HG03066 (cell line): ENCODE measurements around the gene ATXN10.

ENCODE experiments used
- ATAC-seq: cut with Tn5 transposase; IDR thresholded peaks from one replicate; pipeline ENCODE4 v1.9.1; 2021; ENCODE audit warnings: low read depth; ENCODE audit not compliant: unreplicated experiment

ATXN10 gene

DNA sequence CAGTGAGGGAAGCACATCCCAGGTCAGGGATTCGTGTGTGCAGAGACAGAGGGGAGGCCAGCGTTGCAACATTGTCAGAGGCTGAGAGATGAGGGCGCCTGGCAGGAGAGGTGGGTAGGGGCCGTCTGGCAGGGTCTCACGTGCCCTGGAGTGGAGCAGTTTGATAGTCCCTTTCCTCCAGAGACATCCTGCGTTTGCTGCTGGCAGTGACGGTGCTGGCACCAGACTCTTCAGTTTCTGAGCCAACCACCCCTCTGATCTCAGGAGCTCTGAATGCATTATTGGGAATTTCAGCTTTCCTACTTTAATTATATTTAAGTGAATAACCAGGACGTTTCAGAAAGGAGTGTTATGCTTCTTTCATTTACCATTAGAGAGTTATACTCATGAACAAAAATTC lies 168.8 kb downstream of the ATXN10 start:
- ATAC-seq: no peak

DNA sequence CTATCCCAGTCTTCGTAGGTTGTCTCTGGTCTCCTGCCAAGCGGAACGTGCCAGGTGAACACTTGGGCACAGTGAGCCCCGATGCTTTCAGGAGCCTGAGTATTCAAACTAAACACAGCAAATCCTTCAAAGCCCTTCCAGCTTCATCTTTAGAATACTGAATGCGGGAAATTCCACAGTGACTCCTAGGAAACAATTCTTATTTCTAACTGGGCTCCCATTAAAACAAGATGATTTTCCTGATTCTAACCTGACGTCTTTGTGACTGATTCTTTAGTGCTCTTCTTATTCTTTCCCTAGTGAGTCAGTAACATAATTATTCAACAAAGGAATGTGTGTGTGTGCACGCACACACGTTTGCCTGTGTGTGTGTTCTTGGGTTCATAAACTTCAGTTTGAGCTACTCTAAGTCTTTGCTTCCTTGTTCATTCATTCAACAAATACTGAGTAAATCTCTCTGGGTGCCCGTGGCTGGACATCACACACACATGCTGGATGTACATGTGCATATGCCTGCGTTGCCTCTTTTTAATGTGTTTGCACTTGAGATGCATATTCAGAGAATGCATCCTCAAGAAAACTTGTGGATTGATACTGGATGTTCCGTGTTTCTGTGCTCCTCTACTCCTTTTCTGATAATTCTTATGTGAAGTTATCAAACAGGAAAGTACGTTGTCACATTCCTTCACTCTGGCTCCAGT lies 170.8 kb downstream of the ATXN10 start:
- ATAC-seq: no peak

DNA sequence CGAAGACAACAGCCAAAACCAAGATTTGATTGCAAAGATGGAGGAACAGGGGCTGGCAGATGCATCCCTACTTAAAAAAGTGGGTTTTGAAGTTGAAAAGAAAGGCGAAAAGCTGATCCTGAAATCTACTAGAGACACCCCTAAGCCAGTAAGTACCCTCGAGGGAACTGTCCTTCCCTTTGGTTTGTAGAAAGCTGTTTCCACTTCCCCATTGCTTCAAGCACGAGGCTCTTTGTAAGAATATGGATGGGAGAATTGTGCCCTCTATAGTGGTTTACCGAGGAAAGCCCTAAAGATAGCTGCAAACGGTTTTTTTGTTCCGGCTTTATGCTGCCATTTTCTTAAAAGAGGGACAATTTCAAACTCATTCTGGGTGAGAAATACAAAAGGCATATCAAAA lies 171.4 kb downstream of the ATXN10 start:
- no peak for ATAC-seq

DNA sequence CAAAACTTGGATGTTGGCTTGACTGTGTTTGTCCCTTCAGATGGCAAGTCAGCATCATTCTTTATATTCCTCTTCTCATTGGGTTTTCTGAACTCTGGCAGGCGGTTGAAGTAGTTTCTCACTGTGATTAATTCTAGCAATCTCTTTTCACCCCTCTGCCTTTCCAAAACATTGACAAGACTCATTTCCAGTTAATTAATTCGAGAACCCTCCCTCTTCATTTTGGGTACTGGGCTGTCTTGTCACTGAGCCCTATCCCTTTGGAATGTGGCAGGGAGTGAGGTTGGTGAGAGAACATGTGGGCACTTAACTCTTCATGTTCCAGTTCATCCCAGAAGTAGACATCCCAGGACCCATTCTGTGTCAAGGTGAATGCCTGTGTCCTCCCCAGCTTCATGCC lies 172.4 kb downstream of the ATXN10 start:
- no peak for ATAC-seq

DNA sequence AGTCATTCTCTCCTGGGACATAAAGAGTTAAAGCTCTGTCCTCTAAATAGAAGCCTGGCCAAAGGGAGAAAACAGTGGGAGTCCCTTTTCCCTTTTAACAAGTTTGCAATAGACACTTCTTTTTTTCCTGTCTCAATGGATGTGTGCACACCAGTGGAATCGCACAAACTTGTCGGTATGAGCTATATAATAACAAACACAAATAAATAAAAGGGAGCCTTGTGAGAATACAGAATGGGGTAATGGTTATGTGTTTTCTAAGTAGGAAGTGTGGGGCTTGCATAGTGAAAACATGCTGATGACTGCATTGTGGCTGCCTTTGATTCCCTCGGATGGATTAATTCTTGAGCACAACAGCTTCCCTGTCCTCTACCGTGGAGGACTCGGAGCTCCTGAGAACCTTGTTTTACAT lies 173.4 kb downstream of the ATXN10 start:
- no peak for ATAC-seq

DNA sequence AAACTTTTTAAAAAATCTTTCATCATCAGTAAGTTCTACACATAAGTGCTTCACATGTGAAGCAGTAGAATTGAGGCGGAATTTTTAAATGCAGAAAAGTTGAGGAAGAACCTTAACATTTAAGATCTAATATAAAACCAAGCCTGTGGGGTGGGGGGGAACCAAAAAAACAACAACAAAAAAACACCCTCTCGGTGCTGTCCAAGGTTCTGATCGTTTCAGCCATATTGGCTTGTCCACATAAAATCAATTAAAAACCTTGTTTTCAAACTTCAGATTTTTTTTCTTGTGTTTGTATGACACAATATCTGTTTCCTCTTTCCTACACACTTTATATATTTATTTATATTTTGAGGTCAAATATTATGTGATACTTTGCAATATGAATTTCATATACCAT lies 175.3 kb downstream of the ATXN10 start:
- no peak for ATAC-seq

DNA sequence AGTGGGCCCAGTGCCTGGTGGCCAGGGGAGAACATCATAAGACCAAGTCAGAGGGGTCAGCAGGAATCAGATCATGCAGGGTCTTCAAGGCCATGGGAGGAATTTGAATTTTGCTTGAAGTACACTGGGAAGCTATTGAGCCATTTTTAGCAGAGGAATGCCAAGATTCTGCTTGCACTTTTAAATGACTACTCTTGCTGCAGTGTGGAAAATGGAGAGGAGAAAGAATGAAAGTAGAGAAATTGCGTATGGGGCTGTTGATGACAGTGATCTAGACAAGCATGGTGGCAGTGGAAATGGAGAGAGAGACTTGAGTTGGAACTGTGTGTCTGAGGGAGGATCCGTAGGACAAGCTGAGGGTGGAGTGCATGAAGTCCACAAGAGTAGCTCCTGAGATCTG lies 177.3 kb downstream of the ATXN10 start:
- ATAC-seq: no peak

DNA sequence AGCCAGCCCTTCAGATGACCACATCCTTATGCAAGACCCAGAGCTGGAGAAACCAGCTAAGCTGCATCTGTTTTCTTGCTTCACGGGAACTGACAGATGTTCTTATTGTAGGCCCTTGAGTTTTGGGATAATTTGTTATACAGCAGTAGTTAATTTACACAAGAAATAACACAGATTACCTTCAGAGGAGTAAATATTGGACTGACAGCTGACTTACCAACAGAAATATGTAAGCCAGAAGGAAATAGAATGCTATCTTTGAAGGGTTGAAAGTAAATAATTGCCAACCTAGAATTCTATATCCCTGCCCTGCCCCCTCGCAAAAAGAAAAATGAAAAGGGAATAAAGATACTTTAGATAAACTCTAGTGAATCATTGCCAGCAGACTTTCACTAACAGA lies 181.2 kb downstream of the ATXN10 start:
- no peak for ATAC-seq

DNA sequence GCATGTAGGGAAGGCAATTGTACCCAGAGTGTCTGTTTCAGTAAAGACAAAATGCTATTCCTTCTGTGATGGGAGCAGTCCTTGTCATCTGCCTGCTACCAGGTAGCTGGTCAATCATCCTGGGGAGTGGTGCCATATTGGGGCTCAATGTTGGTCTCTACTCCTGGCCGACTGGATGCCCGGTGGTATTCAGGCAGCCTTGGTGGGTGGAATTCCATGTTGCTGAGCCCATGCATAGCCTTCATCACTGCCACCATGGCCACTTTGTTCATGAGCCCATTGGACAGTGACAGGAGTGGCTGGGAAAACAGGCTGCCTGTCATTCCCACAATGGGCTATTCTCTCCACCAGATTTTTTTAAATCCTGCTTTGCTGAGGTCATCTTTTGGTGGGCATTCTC lies 184.3 kb downstream of the ATXN10 start:
- ATAC-seq: no peak

DNA sequence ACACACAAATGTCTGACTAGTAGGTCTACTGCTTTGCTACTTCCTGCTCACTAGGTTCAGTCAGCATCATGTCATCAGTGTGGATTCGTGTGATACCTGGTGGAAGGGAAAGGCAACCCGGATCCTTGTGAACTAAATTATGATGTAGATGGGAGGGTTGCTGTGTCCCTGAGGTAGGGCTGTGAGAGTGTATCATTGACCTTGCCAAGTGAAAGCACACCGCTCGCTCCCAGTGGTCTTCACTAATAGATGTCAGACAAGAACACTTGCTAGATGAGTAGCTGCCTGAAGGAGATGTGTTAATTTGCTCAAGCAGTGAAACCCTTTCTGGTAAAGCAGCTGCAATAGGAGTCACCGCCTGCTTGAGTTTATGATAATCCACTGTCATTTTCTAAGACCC lies 185.9 kb downstream of the ATXN10 start:
- no peak for ATAC-seq

DNA sequence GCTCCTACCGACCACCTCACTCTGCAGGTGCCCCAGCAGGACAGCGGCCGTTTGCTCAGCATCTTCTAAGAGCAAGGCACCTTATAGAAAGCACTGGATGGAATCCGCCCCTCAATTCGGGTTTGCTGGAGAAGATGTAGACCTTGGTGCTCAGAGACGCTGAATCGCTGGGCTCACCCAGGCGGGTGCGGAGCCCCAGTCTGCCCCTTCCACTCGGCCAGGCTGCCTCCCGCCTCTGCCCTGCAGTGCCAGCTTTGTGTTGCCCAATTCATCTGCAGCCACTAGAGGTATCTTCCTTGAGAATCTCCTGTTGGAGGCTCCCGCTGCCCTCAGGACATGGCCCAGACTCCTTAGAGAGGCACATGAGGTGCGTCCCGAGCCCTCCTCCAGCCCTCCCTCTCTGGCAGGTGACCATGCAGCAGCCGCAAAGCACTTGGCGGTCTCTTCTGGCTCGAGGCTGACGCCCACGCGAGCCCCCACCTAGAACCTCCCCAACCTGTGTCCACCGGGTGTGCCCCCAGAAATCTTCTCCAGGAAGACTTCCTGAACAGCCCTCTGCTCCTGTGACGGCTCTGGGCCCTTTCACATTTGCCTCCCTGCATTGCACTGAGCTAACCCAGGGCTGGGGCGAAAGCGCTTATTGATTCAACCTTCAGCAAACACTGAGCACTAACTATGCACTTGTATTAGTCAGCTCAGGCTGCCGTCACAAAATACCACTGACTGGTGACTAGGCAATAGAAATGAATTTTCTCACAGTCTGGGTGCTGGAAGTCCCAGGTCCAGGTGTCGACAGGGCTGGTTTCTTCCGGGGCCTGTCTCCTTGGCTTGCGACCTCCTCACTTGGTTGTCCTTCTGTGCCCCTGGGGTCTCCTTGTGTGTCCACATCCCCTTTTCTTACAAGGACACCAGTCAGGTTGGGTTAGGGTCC lies 187.9 kb downstream of the ATXN10 start:
- no peak for ATAC-seq

DNA sequence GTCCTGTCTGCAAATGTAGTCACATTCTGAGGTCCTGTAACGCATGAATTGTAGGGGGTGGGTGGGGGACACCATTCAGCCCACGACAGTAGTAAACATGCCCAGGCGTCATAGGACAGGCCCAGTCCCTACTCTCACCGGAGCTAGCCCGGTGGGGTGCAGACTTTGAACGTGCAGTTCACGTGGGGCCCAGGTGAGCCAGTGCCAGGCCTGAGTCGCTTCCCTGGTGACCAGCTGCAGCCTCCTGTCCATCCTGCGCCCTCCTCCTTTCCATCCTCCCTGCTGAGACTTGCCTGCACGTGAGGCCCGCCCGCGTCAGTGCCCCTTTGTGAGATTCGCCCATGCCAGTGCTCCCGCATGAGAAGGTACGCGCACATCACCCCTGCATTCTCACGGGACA lies 188.6 kb downstream of the ATXN10 start:
- ATAC-seq: no peak

DNA sequence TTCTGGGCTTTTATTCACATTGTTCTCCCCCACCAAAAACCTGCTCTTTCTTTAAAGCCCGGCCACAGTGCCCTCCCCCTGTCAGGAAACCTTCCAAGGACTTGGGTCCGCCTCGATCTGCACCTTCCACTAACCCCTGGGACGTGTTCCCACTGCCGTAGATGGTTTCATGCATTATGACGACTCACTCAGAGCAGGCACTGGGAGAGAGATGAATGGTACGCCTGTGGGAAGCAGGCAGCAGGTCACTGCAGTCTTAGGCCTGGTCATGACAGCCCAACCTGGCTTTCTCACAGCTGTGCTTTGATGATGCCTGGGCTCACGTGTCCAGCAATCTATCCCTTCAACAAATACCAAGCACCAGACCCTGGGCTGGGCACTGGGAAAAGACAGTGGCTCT lies 189.6 kb downstream of the ATXN10 start:
- no peak for ATAC-seq

DNA sequence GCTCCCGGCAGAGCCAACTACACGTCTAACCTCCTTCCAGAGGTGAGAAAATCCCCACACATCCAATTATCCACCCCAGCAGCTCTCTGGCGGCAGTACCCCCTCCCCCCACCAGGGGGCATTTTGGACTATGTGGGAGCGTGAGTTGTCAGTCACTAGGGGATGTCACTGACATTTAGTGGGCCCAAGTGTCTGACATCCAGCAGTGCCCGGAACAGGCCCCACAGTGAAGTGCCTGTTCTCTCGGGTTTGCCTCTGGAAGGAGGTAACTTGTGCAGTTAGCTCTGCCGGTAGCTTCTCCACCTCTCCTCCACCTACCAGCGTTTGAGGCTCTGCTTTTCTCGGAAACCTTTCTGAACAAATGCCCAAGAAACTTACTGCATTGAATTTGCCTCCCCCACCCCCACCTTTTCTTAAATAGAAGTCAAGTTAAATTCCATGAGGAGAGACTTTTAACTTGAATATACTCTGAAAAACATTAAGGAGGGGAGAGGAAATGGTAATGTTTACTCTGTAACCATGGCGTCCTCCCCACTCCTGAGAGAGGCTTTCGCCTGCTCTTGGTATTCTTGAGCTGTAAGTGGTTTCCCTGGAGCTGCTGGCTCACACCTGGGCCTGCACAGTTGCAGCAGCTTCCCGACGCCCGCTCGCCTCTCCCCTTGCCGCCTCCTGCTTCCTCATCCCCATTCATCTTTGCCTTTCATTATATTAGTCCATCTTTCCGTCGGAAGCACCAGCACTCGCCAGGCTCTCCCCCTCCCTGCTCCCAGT lies 192.5 kb downstream of the ATXN10 start:
- no peak for ATAC-seq

DNA sequence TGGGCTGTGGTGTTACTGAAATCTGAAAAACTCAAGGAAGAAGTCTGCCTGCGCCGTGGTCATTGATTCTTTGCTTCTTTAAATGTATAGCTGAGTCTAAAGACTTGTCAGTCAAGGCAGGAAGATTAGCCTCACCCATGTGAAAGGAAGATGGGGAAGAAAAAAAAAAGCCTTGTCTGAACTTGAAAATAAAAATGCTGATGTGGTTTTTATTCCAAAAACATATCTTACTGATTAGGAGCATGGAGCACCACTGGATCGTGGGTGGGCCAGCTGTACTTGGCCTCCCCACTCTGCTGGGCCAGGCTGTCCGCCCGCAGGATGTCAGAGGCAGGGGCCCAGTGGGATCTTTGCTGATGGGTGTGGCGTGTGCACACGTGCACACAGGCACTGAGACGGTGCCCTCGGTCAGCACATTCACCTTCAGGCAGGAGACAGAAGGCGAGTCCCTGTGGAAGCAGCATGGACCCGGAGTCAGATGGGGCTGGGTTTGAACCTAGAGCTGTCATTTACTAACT lies 193.4 kb downstream of the ATXN10 start:
- ATAC-seq: no peak

DNA sequence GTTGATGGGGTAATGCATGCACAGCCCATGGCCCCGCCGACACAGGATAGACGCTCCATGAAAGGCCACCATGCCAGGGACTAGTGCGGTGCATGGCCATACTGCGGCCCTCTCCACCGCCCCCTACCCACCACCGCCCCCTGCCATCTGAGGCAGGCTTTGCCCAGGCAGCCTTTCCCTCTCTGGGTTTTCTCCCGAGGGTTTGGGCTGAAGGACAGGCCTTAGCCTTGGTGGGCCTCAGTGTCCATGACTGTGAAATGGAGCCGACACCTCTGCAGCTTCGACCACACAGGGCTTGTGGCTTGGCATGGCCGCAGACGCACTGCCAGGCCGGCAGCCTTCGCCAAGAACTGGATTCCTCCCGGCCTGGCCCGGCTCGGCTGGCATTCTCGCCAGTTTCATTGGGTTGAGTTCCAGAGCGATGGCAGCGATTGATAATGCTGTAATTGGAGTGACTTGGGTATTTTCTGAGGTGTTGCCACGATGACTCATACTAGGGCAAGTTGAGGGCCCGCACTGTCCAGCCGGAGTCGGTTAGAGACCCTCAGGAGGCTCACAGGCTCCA lies 194.0 kb downstream of the ATXN10 start:
- ATAC-seq: no peak

DNA sequence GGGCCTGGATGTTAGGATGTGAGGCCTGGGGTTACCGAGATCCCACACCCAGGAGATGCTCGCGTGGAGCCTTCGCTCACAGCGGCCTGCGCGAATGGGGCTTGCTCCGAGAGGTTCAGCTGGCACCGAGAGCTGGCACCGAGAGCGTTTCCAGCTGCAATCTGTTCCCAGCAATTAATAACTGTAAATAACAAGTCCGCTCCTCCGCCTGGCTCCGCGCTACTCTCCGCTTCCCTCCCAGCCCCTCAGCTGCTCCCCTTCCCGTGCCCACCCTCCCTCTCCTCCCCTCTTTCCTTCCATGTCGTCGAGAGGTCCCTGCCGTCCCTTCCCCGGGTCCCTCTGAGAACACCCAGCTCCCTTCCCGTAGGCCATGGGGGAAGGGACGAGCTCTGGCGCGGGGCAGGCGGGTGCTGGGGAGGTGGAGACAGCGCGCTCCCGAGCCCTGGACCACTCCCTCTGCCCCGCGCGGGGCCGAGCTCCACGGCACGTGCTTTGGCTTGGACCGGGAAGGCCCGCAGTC lies 194.6 kb downstream of the ATXN10 start:
- no peak for ATAC-seq

DNA sequence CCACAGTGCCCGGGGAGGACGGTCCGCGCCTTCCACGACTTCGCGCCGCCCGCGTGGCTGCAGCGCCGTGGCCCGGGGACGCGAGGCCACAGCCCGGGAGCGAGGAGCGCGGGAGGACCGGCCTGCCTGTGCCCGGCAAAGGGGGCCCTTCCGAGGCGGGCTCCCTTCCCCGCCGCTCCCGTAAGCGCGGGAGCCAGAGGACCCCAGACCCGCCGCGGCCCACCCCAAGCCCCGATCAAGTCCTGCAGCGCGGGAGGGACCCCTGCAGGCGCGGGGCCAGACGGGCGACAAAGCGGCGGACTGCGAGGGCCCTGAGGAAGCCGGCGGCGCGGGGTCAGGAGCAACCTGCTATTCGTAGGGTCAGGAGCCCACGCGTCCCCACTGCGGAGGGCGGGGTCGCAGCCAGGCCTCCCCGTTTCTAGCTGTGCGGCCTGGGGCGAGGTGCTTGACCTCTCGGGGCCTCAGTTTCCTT lies 195.0 kb downstream of the ATXN10 start:
- no peak for ATAC-seq

DNA sequence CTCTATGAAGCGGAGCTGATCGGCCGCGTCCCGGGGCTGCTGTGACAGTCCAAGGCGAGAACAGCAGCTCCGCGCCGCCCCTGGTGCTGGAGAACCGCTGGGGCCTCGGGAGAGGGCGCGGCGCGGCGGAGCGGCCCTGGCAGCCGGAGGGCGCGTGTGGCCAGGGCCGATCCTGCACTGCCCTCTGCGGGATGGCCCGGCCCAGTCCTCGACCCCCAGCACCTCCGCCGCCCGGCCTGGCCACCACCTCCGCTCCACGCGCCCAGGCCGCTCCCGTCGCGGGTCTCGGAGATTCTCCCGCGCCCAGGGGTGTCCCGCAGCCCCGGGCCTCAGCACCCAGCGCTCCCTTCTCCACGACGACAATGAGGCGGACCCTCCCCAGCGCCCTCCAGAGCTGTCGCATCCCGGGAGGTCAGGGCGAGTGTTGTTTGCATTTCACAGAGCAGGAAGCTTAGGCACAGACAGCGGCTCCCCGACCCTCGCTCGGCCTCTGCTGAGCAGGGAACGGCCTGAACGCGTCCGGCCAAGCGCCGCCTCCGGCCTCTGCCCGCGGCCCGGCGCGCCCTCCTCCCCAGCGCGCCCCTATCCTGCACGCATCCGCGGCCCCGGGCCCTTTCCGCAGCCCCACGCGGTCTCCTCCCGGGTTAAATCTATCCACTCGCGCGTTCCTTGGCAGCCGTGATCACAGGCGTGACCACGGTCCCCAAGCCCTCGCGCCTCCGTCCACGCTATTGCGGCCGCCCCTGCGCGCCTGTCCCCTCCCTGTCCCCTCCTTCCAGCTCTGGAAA lies 195.7 kb downstream of the ATXN10 start:
- no peak for ATAC-seq
